GM19351 (cell line): ENCODE measurements around the gene FGFR1OP2.
"Not testable (repeated sequence)": the region's sequence is repeated elsewhere in the genome, so short reads cannot be mapped to it uniquely, and the experiment has no call there.

Experiments used
- ATAC-seq: cut with Tn5 transposase; IDR thresholded peaks from one replicate; pipeline ENCODE4 v1.9.1; 2021; ENCODE audit warnings: mild to moderate bottlenecking, moderate library complexity; ENCODE audit not compliant: unreplicated experiment

FGFR1OP2 gene

GRCh38 chr12:26940516-26941214 lies 2.4 kb downstream of the FGFR1OP2 start:
- no peak for ATAC-seq

- ATAC-seq: no peak
These were observed 2.9 kb downstream of the FGFR1OP2 start for GRCh38 chr12:26941215-26941594.

GRCh38 chr12:26948309-26948708 lies 10.0 kb downstream of the FGFR1OP2 start:
- no peak for ATAC-seq

- ATAC-seq: no peak
These were observed 15.2 kb downstream of the FGFR1OP2 start for GRCh38 chr12:26953447-26953846.

GRCh38 chr12:26954027-26954426 lies 15.8 kb downstream of the FGFR1OP2 start:
- ATAC-seq: no peak

- ATAC-seq: not testable (repeated sequence)
These were observed 23.1 kb downstream of the FGFR1OP2 start for GRCh38 chr12:26961391-26961790.

GRCh38 chr12:26961803-26962202 lies 23.5 kb downstream of the FGFR1OP2 start:
- no peak for ATAC-seq

GRCh38 chr12:26963413-26963812 lies 25.1 kb downstream of the FGFR1OP2 start:
- no peak for ATAC-seq

GRCh38 chr12:26966842-26967241 lies 28.6 kb downstream of the FGFR1OP2 start:
- no peak for ATAC-seq

GRCh38 chr12:26970136-26970535 lies 31.9 kb downstream of the FGFR1OP2 start:
- no peak for ATAC-seq

GRCh38 chr12:26971963-26972362 lies 33.7 kb downstream of the FGFR1OP2 start:
- ATAC-seq: peak; percentile 100

GRCh38 chr12:26976687-26977086 lies 38.4 kb downstream of the FGFR1OP2 start:
- no peak for ATAC-seq

- ATAC-seq: no peak
These were observed 40.5 kb downstream of the FGFR1OP2 start for GRCh38 chr12:26978801-26979200.

- no peak for ATAC-seq
These were observed 41.5 kb downstream of the FGFR1OP2 start for GRCh38 chr12:26979733-26980132.

- no peak for ATAC-seq
These were observed 44.6 kb downstream of the FGFR1OP2 start for GRCh38 chr12:26982866-26983265.

GRCh38 chr12:26987634-26988424 lies 49.6 kb downstream of the FGFR1OP2 start:
- ATAC-seq: no peak

GRCh38 chr12:26988703-26989102 lies 50.4 kb downstream of the FGFR1OP2 start:
- no peak for ATAC-seq

GRCh38 chr12:26989873-26990272 lies 51.6 kb downstream of the FGFR1OP2 start:
- no peak for ATAC-seq

- no peak for ATAC-seq
These were observed 53.6 kb downstream of the FGFR1OP2 start for GRCh38 chr12:26991826-26992225.

- no peak for ATAC-seq
These were observed 55.8 kb downstream of the FGFR1OP2 start for GRCh38 chr12:26994109-26994508.

- ATAC-seq: no peak
These were observed 57.4 kb downstream of the FGFR1OP2 start for GRCh38 chr12:26995706-26996105.

- ATAC-seq: no peak
These were observed 58.7 kb downstream of the FGFR1OP2 start for GRCh38 chr12:26997003-26997402.
